ENCODE measurements around the gene SRXN1. TPM values are rescaled to one million over a fixed set of nuclear protein-coding genes. Genes with fewer than 3 reads are reported as not detected.
A peak's percentile ranks its signal among the peaks of the same experiment; 100 is the strongest.

SRXN1 gene
- polyA plus RNA-seq, 2 of the 4 experiments (the other 2 are of a cell fraction), result 183 to 262 TPM

- no peak for DNase-seq (ENCODE audit: low read depth in 1 of 2, low spot score in 1 of 2)
- H3K9me3 ChIP-seq, result no peaks in the 10 kb centered on the region
- no peak overlapping the region for H3K4me2 ChIP-seq
- no peak overlapping the region for H3K4me3 ChIP-seq
- H3K27ac ChIP-seq, result no peak overlapping the region
- FAIRE-seq, result no peak
- no peak for ATAC-seq
- 41% methylated on average over 2 of the region's 2 CpGs for WGBS (ENCODE audit: missing lambda C conversion rate)
- CTCF ChIA-PET, result interaction anchor here (3.4 kb wide), 1 partner anchor 13 kb away, joined by 22 read pairs; no protein-coding TSS in a partner anchor
- POLR2A ChIA-PET, result no interaction called here
- TF ChIP-seq BCL3 (IDR thresholded peaks at IDR 0.05), result no peak
- TF ChIP-seq MAZ (IDR thresholded peaks at IDR 0.05; ENCODE audit: borderline replicate concordance, low read depth, low read length), result no peak
- TF ChIP-seq ELK1 (IDR thresholded peaks at IDR 0.05; ENCODE audit: low read depth, low read length), result no peak
- TF ChIP-seq TFCP2L1 (CRISPR knock-in tag; IDR thresholded peaks at IDR 0.05), result no peak
- no peak for TF ChIP-seq PBX3 (IDR thresholded peaks at IDR 0.05)
- TF ChIP-seq CEBPB (IDR thresholded peaks at IDR 0.05), result no peak
- no peak for TF ChIP-seq JUNB (IDR thresholded peaks at IDR 0.05)
- no peak for TF ChIP-seq ZC3H11A (IDR thresholded peaks at IDR 0.05)
- no peak for TF ChIP-seq JUN (IDR thresholded peaks at IDR 0.05)
- TF ChIP-seq MYC (IDR thresholded peaks at IDR 0.05; ENCODE audit: borderline replicate concordance, low read length), result no peak
- H3K4me1 ChIP-seq, result peaks cover 9% of the 10 kb centered on the region; the same call in 2 of the 3 replicates
Observed at GRCh38 chr20:680638-681187, 27.7 kb upstream of the SRXN1 start.

GRCh38 chr20:677957-678356 is 25.0 kb upstream of the SRXN1 start:
- CTCF ChIA-PET, result interaction anchor here (0.6 to 4.7 kb wide), 4 partner anchors 10 to 61 kb away, joined by 3 to 31 read pairs (median 4); no protein-coding TSS in a partner anchor
- Histone ChIP-seq H3K27ac (no peak overlapping the region), H3K4me1 (peaks cover 15% of the 10 kb centered on the region), H3K4me2 (no peak overlapping the region), H3K4me3 (no peak overlapping the region), H3K9me3 (no peaks in the 10 kb centered on the region)
- no peak for FAIRE-seq
- ATAC-seq, result no peak
- 57% methylated on average over 5 of the region's 5 CpGs for WGBS (ENCODE audit: missing lambda C conversion rate)
- POLR2A ChIA-PET, result no interaction called here
- TF ChIP-seq CBX8 (IDR thresholded peaks at IDR 0.05), result no peak
- TF ChIP-seq HEYL (CRISPR knock-in tag; IDR thresholded peaks at IDR 0.05), result no peak
- TF ChIP-seq CHD2 (IDR thresholded peaks at IDR 0.05; ENCODE audit: low read length, partially characterized antibody), result no peak
- TF ChIP-seq ZSCAN20 (CRISPR knock-in tag; IDR thresholded peaks at IDR 0.05), result no peak
- no peak for TF ChIP-seq GATA3 (IDR thresholded peaks at IDR 0.05; ENCODE audit: borderline replicate concordance)
- no peak for DNase-seq (ENCODE audit: low read depth in 1 of 2, low spot score in 1 of 2)

- 46% methylated on average over 3 of the region's 3 CpGs for WGBS (ENCODE audit: missing lambda C conversion rate)
- H3K4me1 ChIP-seq, result peaks cover 15% of the 10 kb centered on the region
- no peak for TF ChIP-seq FOXS1 (CRISPR knock-in tag; IDR thresholded peaks at IDR 0.05)
- TF ChIP-seq POLR2A (IDR thresholded peaks at IDR 0.05; ENCODE audit: low read length), result no peak
- TF ChIP-seq ELK1 (IDR thresholded peaks at IDR 0.05; ENCODE audit: low read depth, low read length), result no peak
- TF ChIP-seq ESRRA (IDR thresholded peaks at IDR 0.05; ENCODE audit: borderline replicate concordance, low read length), result no peak
- no peak for TF ChIP-seq KDM5A (IDR thresholded peaks at IDR 0.05)
- no peak overlapping the region for H3K4me3 ChIP-seq
- ChIA-PET CTCF (interaction anchor here (0.6 to 4.7 kb wide), 5 partner anchors 9 to 59 kb away, joined by 3 to 31 read pairs (median 4); no protein-coding TSS in a partner anchor), POLR2A (no interaction called here)
- peak in 1 of 2 experiments; percentile 41 for DNase-seq (ENCODE audit: low read depth in 1 of 2, low spot score in 1 of 2)
- no peak for ATAC-seq
- FAIRE-seq, result no peak
- H3K27ac ChIP-seq, result no peak overlapping the region
- no peaks in the 10 kb centered on the region for H3K9me3 ChIP-seq
- no peak overlapping the region for H3K4me2 ChIP-seq
Observed at GRCh38 chr20:676967-677366, 24.0 kb upstream of the SRXN1 start.

Data from A549 (cell line).